RWPE2 (cell line): Measurements from ENCODE around the gene UCK2.
"Not testable (repeated sequence)": the region's sequence is repeated elsewhere in the genome, so short reads cannot be mapped to it uniquely, and the experiment has no call there.

ENCODE experiments used
- ATAC-seq: fragments of 200-7000 bp; cut with Tn5 transposase; 3 replicates; pipeline ENCODE4 v1.9.1; 2021; ENCODE audit warnings: low read depth
- DNase-seq: peaks from one replicate; pipeline ENCODE4 v3.0.0-alpha.2; 2020; ENCODE audit warnings: low spot score
- H3K27ac ChIP-seq: fragments of 450-650 bp; 2 replicates; pipeline ENCODE4 v1.5.1; 2017; ENCODE audit warnings: mild to moderate bottlenecking; ENCODE audit not compliant: poor library complexity, severe bottlenecking
- H3K27me3 ChIP-seq: fragments of 250-450 bp; sonication (Bioruptor Pico); 2 replicates; pipeline ENCODE4 v1.5.1; 2021; ENCODE audit warnings: mild to moderate bottlenecking, moderate library complexity; ENCODE audit not compliant: insufficient read depth, poor library complexity, severe bottlenecking
- H3K36me3 ChIP-seq: fragments of 250-450 bp; sonication (Bioruptor Pico); 2 replicates; pipeline ENCODE4 v1.5.1; 2020; ENCODE audit warnings: low read depth, mild to moderate bottlenecking, moderate library complexity
- H3K4me1 ChIP-seq: fragments of 250-450 bp; sonication (Bioruptor Pico); 2 replicates; pipeline ENCODE4 v1.5.1; 2021; ENCODE audit warnings: mild to moderate bottlenecking, moderate library complexity; ENCODE audit not compliant: insufficient read depth, poor library complexity, severe bottlenecking
- H3K4me3 ChIP-seq: fragments of 250-450 bp; sonication (Bioruptor Pico); 2 replicates; pipeline ENCODE4 v1.5.1; 2021; ENCODE audit warnings: mild to moderate bottlenecking, moderate library complexity; ENCODE audit not compliant: severe bottlenecking
- H3K9me3 ChIP-seq: fragments of 250-450 bp; sonication (Bioruptor Pico); 2 replicates; pipeline ENCODE4 v1.5.1; 2021; ENCODE audit warnings: mild to moderate bottlenecking, moderate library complexity; ENCODE audit not compliant: severe bottlenecking
- TF ChIP-seq, protein P1 (sequence below): fragments of 450-650 bp; IDR thresholded peaks from one replicate; pipeline ENCODE4 v1.5.1; 2017; ENCODE audit warnings: mild to moderate bottlenecking, moderate library complexity; ENCODE audit not compliant: poor library complexity, severe bottlenecking

The UCK2 gene

DNA sequence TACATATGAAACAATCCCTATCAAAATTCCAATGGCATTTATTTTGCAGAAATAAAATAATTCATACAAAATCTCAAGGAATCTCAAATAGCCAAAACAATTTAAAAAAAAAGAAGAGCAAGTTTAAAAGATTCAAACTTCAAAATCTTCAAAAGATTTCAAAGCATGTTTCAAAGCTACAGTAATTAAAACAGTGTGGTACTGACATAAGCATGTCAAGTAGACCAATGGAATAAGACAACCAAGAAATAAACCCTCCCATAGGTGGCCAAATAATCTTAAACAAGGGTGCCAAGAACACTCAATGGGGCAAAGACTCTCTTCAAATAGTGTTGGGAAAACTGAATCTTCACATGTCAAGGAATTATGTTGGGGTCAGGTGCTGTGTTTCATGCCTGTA, 28.0 kb upstream of the UCK2 start:
- no peak overlapping the region for H3K4me3 ChIP-seq

DNA sequence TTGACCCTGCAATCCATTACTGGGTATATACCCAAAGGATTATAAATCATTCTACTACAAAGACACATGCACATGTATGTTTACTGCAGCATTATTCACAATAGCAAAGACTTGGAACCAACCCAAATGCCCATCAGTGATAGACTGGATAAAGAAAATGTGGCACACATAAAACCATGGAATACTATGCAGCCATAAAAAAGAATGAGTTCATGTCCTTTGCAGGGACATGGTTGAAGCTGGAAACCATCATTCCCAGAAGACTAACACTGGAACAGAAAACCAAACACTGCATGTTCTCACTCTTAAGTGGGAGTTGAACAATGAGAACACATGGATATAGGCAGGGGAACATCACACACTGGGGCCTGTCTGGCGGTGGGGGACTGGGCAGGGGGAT, 22.9 kb upstream of the UCK2 start:
- not testable (repeated sequence) for H3K4me1 ChIP-seq, H3K27ac ChIP-seq, H3K27me3 ChIP-seq, H3K36me3 ChIP-seq, H3K4me3 ChIP-seq, ATAC-seq, DNase-seq, H3K9me3 ChIP-seq

More for the DNA sequence above, 28.0 kb upstream of the UCK2 start:
- H3K36me3 ChIP-seq: no peaks in the 10 kb centered on the region
- peaks cover 2% of the 10 kb centered on the region for H3K9me3 ChIP-seq
- H3K4me1 ChIP-seq: no peaks in the 10 kb centered on the region
- H3K27me3 ChIP-seq: no peaks in the 10 kb centered on the region
- ATAC-seq: no peak
- H3K27ac ChIP-seq: no peak overlapping the region
- TF ChIP-seq, protein P1, sequence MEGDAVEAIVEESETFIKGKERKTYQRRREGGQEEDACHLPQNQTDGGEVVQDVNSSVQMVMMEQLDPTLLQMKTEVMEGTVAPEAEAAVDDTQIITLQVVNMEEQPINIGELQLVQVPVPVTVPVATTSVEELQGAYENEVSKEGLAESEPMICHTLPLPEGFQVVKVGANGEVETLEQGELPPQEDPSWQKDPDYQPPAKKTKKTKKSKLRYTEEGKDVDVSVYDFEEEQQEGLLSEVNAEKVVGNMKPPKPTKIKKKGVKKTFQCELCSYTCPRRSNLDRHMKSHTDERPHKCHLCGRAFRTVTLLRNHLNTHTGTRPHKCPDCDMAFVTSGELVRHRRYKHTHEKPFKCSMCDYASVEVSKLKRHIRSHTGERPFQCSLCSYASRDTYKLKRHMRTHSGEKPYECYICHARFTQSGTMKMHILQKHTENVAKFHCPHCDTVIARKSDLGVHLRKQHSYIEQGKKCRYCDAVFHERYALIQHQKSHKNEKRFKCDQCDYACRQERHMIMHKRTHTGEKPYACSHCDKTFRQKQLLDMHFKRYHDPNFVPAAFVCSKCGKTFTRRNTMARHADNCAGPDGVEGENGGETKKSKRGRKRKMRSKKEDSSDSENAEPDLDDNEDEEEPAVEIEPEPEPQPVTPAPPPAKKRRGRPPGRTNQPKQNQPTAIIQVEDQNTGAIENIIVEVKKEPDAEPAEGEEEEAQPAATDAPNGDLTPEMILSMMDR: no peak
- no peak for DNase-seq

DNA sequence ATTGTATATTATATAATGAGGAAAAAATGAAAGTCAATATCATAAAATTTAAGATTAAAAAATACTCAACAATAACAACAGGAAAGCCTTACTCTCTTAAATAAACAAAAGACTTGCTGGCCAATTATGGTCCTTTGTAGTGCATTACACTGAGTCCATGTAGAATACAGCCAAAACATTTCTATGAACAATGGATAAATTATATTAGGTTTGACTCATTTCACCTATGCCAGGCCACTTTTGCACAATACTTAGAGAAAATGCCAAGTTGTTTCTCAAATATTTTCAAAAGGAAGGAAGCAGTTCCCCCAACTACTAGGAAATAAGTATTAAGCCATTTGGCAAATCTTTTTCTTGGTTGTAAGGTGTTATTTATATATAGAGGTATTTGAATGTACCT, 19.8 kb upstream of the UCK2 start:
- Histone ChIP-seq H3K9me3 (no peaks in the 10 kb centered on the region), H3K4me3 (no peak overlapping the region), H3K27ac (no peak overlapping the region), H3K4me1 (no peaks in the 10 kb centered on the region), H3K27me3 (no peaks in the 10 kb centered on the region), H3K36me3 (no peaks in the 10 kb centered on the region)
- no peak for DNase-seq
- TF ChIP-seq, protein P1: no peak
- no peak for ATAC-seq

DNA sequence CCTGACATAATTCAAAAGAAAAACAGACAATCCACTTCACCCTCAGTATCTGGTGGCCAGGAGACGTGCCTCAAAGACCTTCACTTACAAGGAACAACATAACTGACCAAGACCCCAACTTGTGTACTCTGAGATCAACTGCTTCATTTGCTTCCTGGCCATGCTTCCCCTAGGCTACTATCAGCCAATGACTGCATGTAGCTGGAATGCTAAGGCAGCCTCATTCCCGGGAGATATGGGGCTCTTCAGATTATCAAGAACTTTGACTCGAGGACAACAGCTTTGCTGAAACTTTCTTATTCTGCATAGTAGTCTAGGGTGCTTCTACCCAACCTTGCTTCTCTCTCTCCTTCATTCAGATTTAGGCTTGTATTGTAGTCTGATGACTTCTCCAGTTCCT, 11.7 kb upstream of the UCK2 start:
- Histone ChIP-seq H3K4me1 (no peaks in the 10 kb centered on the region), H3K4me3 (no peak overlapping the region), H3K36me3 (no peaks in the 10 kb centered on the region), H3K27ac (no peak overlapping the region), H3K9me3 (no peaks in the 10 kb centered on the region), H3K27me3 (no peaks in the 10 kb centered on the region)
- ATAC-seq (peak; percentile 59; the same call in 2 of the 3 replicates), DNase-seq (no peak)
- TF ChIP-seq, protein P1: no peak

DNA sequence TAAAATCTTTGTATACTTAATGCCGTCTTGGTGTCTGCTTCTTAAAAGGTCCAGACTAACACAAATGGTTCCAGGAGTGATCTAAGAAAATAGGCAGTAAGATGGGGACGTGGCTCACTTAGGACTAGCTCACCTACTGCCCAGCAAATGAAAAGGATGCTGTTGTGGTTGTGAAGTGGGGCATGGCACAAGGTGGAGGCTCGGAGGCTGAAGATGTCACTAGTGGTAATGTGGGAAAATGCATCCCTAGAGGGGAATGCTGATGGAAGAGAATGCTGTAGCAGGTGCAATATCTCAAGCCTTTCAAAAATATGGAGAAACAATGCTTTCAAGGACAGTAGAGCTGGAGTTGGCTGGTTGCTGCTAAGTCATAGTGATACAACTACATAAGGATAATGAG, 11.3 kb upstream of the UCK2 start:
- H3K4me1 ChIP-seq: no peaks in the 10 kb centered on the region
- no peak overlapping the region for H3K4me3 ChIP-seq
- no peaks in the 10 kb centered on the region for H3K27me3 ChIP-seq
- H3K36me3 ChIP-seq: no peaks in the 10 kb centered on the region
- TF ChIP-seq, protein P1: no peak
- ATAC-seq (no peak), DNase-seq (no peak)
- no peak overlapping the region for H3K27ac ChIP-seq
- no peaks in the 10 kb centered on the region for H3K9me3 ChIP-seq
